AG04450 (cell line): ENCODE results near the gene IER3IP1. TPM values are rescaled to one million over a fixed set of nuclear protein-coding genes. Genes with fewer than 3 reads are reported as not detected.

ENCODE experiments used
- CTCF ChIA-PET: fragments of 300-600, 350-600 bp; formaldehyde crosslinking; extraction: SDS; loops from one replicate; lab custom pipeline; 2022; ENCODE audit warnings: antibody characterized with exemption, inconsistent platforms; lab: Charles Lee
- POLR2A ChIA-PET: fragments of 350-600 bp; formaldehyde crosslinking; extraction: SDS; loops from one replicate; lab custom pipeline; 2021; ENCODE audit warnings: antibody characterized with exemption, inconsistent platforms; lab: Yijun Ruan, JAX
- DNase-seq: peaks from one replicate; pipeline ENCODE4 v3.0.0-alpha.2; 2011; ENCODE audit warnings: low read depth, low spot score
- H3K27ac ChIP-seq: one replicate; pipeline ENCODE4 v1.5.1; 2012; ENCODE audit warnings: low read depth, low read length, control low read depth
- H3K27me3 ChIP-seq: one replicate; pipeline ENCODE4 v1.6.0; 2012; ENCODE audit warnings: low read length; ENCODE audit not compliant: control insufficient read depth, insufficient read depth
- H3K4me3 ChIP-seq: 2 replicates; pipeline ENCODE4 v1.5.1; 2011; ENCODE audit warnings: mild to moderate bottlenecking, low read depth, low read length, control low read depth
- H3K9me3 ChIP-seq: 2 replicates; pipeline ENCODE4 v1.5.1; 2012; ENCODE audit warnings: low read length; ENCODE audit not compliant: control insufficient read depth, insufficient read depth
- polyA plus RNA-seq: library from polyadenylated mRNA; depleted of rRNA; stranded (reverse); fragments of >200 nt; gene quantifications from 2 replicates; pipeline ENCODE4 v1.2.3, GENCODE V29; 2011
- TF ChIP-seq, protein P1 (sequence below): IDR thresholded peaks from 2 replicates; pipeline ENCODE4 v1.5.1; 2011; ENCODE audit warnings: low read depth, low read length, control low read depth, inconsistent platforms

Gene IER3IP1
- polyA plus RNA-seq, 1 experiment, result 28.6 TPM

DNA sequence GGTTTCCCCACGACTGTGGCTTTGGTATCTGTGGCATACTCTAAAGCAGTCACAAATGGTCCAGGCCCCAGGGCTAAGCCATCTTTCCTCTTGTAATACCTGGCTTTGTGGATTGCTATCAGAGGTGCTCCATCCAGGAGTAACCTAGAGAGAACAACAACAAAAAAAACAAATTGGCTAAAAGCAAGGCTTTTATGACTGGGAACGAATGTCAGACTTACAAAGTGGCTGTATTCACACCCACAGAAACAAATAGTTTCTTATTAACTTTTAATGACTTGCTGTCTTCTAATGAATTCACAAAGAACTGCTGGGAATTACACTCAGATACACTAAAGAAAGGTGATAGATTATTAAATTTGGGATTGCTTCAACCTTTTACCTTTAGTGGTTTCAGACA is 61.0 kb downstream of the IER3IP1 start:
- H3K4me3 ChIP-seq, result no peak overlapping the region
- H3K27me3 ChIP-seq, result no peaks in the 10 kb centered on the region
- TF ChIP-seq, protein P1, sequence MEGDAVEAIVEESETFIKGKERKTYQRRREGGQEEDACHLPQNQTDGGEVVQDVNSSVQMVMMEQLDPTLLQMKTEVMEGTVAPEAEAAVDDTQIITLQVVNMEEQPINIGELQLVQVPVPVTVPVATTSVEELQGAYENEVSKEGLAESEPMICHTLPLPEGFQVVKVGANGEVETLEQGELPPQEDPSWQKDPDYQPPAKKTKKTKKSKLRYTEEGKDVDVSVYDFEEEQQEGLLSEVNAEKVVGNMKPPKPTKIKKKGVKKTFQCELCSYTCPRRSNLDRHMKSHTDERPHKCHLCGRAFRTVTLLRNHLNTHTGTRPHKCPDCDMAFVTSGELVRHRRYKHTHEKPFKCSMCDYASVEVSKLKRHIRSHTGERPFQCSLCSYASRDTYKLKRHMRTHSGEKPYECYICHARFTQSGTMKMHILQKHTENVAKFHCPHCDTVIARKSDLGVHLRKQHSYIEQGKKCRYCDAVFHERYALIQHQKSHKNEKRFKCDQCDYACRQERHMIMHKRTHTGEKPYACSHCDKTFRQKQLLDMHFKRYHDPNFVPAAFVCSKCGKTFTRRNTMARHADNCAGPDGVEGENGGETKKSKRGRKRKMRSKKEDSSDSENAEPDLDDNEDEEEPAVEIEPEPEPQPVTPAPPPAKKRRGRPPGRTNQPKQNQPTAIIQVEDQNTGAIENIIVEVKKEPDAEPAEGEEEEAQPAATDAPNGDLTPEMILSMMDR, result no peak
- H3K9me3 ChIP-seq, result no peaks in the 10 kb centered on the region
- CTCF ChIA-PET, result interaction anchor here (1.2 to 1.5 kb wide), 2 partner anchors 16 to 89 kb away, joined by 3 read pairs; no protein-coding TSS in a partner anchor
- no peak for DNase-seq
- POLR2A ChIA-PET, result no interaction called here
- H3K27ac ChIP-seq, result no peak overlapping the region

DNA sequence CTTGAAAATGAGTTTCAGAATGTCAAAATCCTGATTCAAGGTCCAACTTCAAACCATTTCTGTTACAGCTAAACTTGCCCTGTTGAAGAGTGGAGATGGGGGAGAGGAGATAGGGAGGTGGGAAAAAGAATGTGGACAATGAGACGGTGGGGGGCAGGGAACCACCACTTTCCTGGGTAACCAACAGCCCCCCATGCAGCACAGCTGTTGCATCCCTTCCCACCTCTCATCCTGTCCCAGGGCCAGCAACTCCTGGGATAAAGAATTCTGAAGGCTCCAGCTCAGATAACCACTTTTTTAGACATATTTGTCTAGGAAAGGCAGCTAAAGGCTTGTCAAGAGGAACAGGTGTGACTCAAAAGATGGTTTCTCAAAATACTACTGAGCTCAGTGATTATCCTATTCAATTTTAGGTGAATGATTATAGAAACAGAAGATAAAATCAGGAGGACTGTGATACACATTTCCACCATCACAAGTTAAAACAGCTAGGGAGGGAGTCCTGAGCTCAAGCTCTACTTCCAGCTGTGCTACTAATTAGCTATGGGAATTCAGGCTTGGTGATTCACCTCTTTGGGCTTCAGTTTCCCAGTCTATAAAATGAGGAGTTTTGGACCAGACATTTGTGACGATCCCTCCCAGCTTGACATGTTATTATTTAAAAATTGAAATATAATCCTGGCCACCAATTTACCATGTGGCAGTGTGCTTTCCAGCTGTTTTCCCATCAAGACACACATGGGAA is 62.2 kb downstream of the IER3IP1 start:
- Histone ChIP-seq H3K4me3 (no peak overlapping the region), H3K9me3 (no peaks in the 10 kb centered on the region), H3K27ac (no peak overlapping the region), H3K27me3 (no peaks in the 10 kb centered on the region)
- TF ChIP-seq, protein P1, result no peak
- no peak for DNase-seq
- ChIA-PET CTCF (interaction anchor here (0.8 to 2.2 kb wide), 6 partner anchors 13 to 101 kb away, joined by 3 to 13 read pairs (median 4); no protein-coding TSS in a partner anchor), POLR2A (no interaction called here)

DNA sequence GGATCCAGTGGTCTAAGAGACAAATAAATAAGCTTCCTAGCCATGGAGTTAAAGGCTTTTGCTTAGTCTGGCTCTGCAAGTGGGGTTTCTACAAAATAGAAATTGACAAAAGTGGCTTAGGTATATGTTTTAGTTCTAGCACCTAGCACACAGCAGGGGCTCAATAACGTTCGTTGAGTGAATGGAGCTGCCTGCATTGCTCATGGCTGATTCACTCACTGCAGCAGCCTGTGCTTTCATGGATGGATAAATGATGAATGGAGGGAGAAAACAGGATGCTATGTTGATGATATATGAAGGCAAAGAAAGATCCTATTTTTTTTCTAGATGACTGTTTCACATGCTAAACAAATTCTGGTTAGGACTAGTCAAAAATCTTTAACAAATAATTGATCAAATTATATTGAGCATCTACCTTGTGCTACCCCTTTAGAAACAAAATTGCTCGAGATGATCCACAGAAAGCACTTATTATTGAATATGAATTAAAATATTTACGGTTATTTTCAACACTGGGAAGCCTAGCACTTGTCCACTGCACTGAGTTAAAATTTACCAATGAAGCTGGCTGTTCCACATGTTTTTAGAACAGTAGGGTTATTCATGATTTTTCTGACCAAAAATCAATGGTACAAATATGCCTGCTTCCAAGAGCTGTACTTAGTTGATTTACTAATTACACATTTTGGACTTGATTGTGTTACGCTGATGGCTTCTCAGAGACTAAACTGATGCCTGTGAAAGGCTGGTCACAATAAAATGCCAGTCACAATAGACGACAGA is 65.5 kb downstream of the IER3IP1 start:
- TF ChIP-seq, protein P1, result no peak
- DNase-seq, result no peak
- H3K9me3 ChIP-seq, result no peaks in the 10 kb centered on the region
- POLR2A ChIA-PET, result no interaction called here
- H3K27me3 ChIP-seq, result no peaks in the 10 kb centered on the region
- no peak overlapping the region for H3K4me3 ChIP-seq
- H3K27ac ChIP-seq, result no peak overlapping the region
- CTCF ChIA-PET, result interaction anchor here (0.6 to 1.9 kb wide), 4 partner anchors 11 to 696 kb away, joined by 3 to 12 read pairs (median 6); no protein-coding TSS in a partner anchor

DNA sequence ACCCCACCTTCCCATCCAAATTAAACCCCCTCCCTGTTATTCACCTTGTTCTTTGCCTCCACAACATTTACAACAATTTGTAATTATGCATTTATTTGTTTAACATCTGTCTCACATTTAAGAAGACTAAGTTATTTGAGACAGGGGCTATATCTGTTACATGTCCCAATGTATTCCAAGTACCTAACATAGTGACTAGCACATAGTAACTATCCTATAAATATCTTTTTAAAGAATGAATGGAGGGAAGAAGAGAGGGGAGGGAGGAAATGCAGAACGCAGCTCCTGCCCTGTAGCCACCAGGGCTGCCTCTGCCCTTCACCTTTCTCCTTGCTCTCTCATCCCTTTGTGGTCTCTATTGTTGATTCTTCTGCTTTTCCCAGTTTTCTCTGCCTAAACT is 66.4 kb downstream of the IER3IP1 start:
- CTCF ChIA-PET, result interaction anchor here (0.9 to 1.9 kb wide), 2 partner anchors 10 to 95 kb away, joined by 4 to 7 read pairs; no protein-coding TSS in a partner anchor
- DNase-seq, result no peak
- POLR2A ChIA-PET, result no interaction called here
- H3K9me3 ChIP-seq, result no peaks in the 10 kb centered on the region
- TF ChIP-seq, protein P1, result no peak
- H3K27me3 ChIP-seq, result no peaks in the 10 kb centered on the region
- no peak overlapping the region for H3K27ac ChIP-seq
- no peak overlapping the region for H3K4me3 ChIP-seq
